ENCODE data around the gene CACNA2D3. TPM values are rescaled to one million over a fixed set of nuclear protein-coding genes. Genes with fewer than 3 reads are reported as not detected.

Gene CACNA2D3
- total RNA-seq, 1 experiment from 2014 or later: 0.59 TPM

GRCh38 chr3:54928046-54928770 lies 805.9 kb downstream of the CACNA2D3 start, which contains the start of gene LRTM1:
Gene LRTM1, minus strand, starts transcription at chr3:54928059. Its CDS starts 148 bp downstream, at chr3:54927911.
- CTCF ChIA-PET: no interaction called here
- no peak for TF ChIP-seq CTCF (conservative IDR thresholded peaks at IDR 0.05)
- no peak for TF ChIP-seq EZH2 (IDR thresholded peaks at IDR 0.05; ENCODE audit: low read depth)

GRCh38 chr3:54931182-54931581 lies 808.8 kb downstream of the CACNA2D3 start:
- Histone ChIP-seq H3K9me3 (ENCODE audit: insufficient read depth, low read depth) (no peaks in the 10 kb centered on the region), H3K4me3 (no peak overlapping the region), H4K20me1 (ENCODE audit: insufficient read depth) (no peaks in the 10 kb centered on the region), H3K4me2 (no peak overlapping the region), H3F3A (ENCODE audit: insufficient read depth, low read depth) (no peaks in the 10 kb centered on the region), H3K27me3 (ENCODE audit: insufficient read depth, low read depth) (no peaks in the 10 kb centered on the region), H3K36me3 (ENCODE audit: low read depth) (no peaks in the 10 kb centered on the region), H3K9me2 (ENCODE audit: insufficient read depth) (no peaks in the 10 kb centered on the region), H3K4me1 (replicated peaks; ENCODE audit: insufficient read depth) (no peaks in the 10 kb centered on the region), H3K79me2 (ENCODE audit: low read depth) (no peaks in the 10 kb centered on the region), H3K27ac (no peak overlapping the region), H2AFZ (no peak overlapping the region)
- no peak for DNase-seq
- ChIA-PET CTCF (no interaction called here), POLR2A (ENCODE audit: unreplicated experiment) (no interaction called here)
- intact Hi-C loops (cut with micrococcal nuclease; ENCODE audit: unreplicated experiment): no loop called here
- no TSS peak for BruUV-seq (replicated peaks)
- TF ChIP-seq CTCF (conservative IDR thresholded peaks at IDR 0.05) (no peak), EZH2 (IDR thresholded peaks at IDR 0.05; ENCODE audit: low read depth) (no peak)

More at GRCh38 chr3:54928046-54928770, 805.9 kb downstream of the CACNA2D3 start, which contains the start of gene LRTM1:
- no peaks in the 10 kb centered on the region for H4K20me1 ChIP-seq (ENCODE audit: insufficient read depth)
- no peaks in the 10 kb centered on the region for H3K27me3 ChIP-seq (ENCODE audit: insufficient read depth, low read depth)
- no peaks in the 10 kb centered on the region for H3F3A ChIP-seq (ENCODE audit: insufficient read depth, low read depth)
- no peaks in the 10 kb centered on the region for H3K9me3 ChIP-seq (ENCODE audit: insufficient read depth, low read depth)
- H3K9me2 ChIP-seq (ENCODE audit: insufficient read depth): no peaks in the 10 kb centered on the region
- POLR2A ChIA-PET (ENCODE audit: unreplicated experiment): no interaction called here
- H3K79me2 ChIP-seq (ENCODE audit: low read depth): no peaks in the 10 kb centered on the region
- intact Hi-C loops (cut with micrococcal nuclease; ENCODE audit: unreplicated experiment): no loop called here
- H3K27ac ChIP-seq: no peak within 1 kb of the TSS
- no peaks in the 10 kb centered on the region for H3K4me1 ChIP-seq (replicated peaks; ENCODE audit: insufficient read depth)
- H3K4me3 ChIP-seq: no peak within 1 kb of the TSS
- H3K4me2 ChIP-seq: no peak within 1 kb of the TSS
- DNase-seq: no peak
- no peaks in the 10 kb centered on the region for H3K36me3 ChIP-seq (ENCODE audit: low read depth)
- no TSS peak for BruUV-seq (replicated peaks)
- H2AFZ ChIP-seq: no peak within 1 kb of the TSS

- intact Hi-C loops (cut with micrococcal nuclease; ENCODE audit: unreplicated experiment): no loop called here
These were observed 810.3 kb downstream of the CACNA2D3 start for GRCh38 chr3:54932606-54933005.

More at GRCh38 chr3:54932606-54933005, 810.3 kb downstream of the CACNA2D3 start:
- TF ChIP-seq CTCF (conservative IDR thresholded peaks at IDR 0.05): no peak
- TF ChIP-seq EZH2 (IDR thresholded peaks at IDR 0.05; ENCODE audit: low read depth): no peak
- no peaks in the 10 kb centered on the region for H3K79me2 ChIP-seq (ENCODE audit: low read depth)
- DNase-seq: no peak
- no peaks in the 10 kb centered on the region for H3K4me1 ChIP-seq (replicated peaks; ENCODE audit: insufficient read depth)
- H3K4me3 ChIP-seq: no peak overlapping the region
- no peaks in the 10 kb centered on the region for H3F3A ChIP-seq (ENCODE audit: insufficient read depth, low read depth)
- no peak overlapping the region for H2AFZ ChIP-seq
- POLR2A ChIA-PET (ENCODE audit: unreplicated experiment): no interaction called here
- no peak overlapping the region for H3K4me2 ChIP-seq
- no peaks in the 10 kb centered on the region for H4K20me1 ChIP-seq (ENCODE audit: insufficient read depth)
- H3K9me3 ChIP-seq (ENCODE audit: insufficient read depth, low read depth): no peaks in the 10 kb centered on the region
- no peaks in the 10 kb centered on the region for H3K27me3 ChIP-seq (ENCODE audit: insufficient read depth, low read depth)
- no peaks in the 10 kb centered on the region for H3K36me3 ChIP-seq (ENCODE audit: low read depth)
- no peaks in the 10 kb centered on the region for H3K9me2 ChIP-seq (ENCODE audit: insufficient read depth)
- no peak overlapping the region for H3K27ac ChIP-seq
- CTCF ChIA-PET: no interaction called here
- BruUV-seq (replicated peaks): no TSS peak

Data from PC-9 (cell line).